Upper lobe of left lung (tissue), 4 donors: ENCODE measurements around the gene PLP1.

Source experiments
- CTCF ChIP-seq, 6 experiments: fragments of 450-650 bp in 4 of 6; fragments of 200-600 bp in 2 of 6; sonication (generic) in 2 of 6; IDR thresholded peaks; one replicate each; pipeline ENCODE4 v1.5.1; 2016 to 2019; ENCODE audit warnings: antibody characterized with exemption in 6 of 6
- POLR2A ChIP-seq, 4 donors: fragments of 450-650 bp; IDR thresholded peaks; one replicate each; pipeline ENCODE4 v1.5.1; 2016 to 2017; ENCODE audit warnings: antibody characterized with exemption in 4 of 4, mild to moderate bottlenecking in 2 of 4
- POLR2AphosphoS5 ChIP-seq, 2 donors: sonication (generic); formaldehyde crosslinking; IDR thresholded peaks; one replicate each; pipeline ENCODE4 v1.5.1; 2017; ENCODE audit warnings: antibody characterized with exemption in 2 of 2

DNA sequence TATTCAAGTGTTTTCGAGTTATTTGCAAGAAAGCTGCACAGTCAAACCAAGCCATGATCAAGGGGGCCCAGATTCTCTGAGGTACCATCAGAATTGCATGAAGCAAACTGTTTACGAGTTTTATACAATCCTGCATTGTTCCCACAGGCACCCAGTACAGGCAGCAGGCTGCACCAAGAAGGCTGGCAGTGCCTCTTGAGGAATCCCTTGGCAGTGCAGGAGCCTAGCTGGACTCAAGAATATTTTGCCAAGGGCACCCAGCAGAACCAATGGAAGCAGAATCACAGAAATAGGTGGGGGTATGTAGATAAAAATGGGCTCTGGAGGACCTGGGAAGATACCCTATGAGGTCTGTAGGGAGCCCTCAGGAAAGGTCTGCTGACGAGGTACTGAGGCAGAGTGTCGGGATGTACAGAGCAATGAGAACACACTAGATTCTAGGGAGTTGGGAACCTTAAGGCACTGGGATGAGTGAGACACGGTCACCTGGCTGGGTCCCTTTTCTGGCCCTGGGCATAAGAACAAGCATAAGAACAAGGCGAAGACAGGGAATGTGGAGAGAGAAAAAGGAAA lies 2.5 kb upstream of the PLP1 start:
- TF ChIP-seq CTCF (IDR thresholded peaks at IDR 0.05) (no peak), POLR2A (IDR thresholded peaks at IDR 0.05) (no peak), POLR2AphosphoS5 (IDR thresholded peaks at IDR 0.05) (no peak)
